ENCODE results near the gene ATF6. TPM values are rescaled to one million over a fixed set of nuclear protein-coding genes. Genes with fewer than 3 reads are reported as not detected.

Gene ATF6
- total RNA-seq, 1 experiment from 2014 or later = 20.9 TPM

GRCh38 chr1:161733526-161733925 is 32.6 kb upstream of the ATF6 start (continued):
- TF ChIP-seq EZH2phosphoT487 (IDR thresholded peaks at IDR 0.05; ENCODE audit: borderline replicate concordance) = no peak

GRCh38 chr1:161735837-161736236 is 30.3 kb upstream of the ATF6 start:
- no peak for ATAC-seq
- H3K36me3 ChIP-seq (ENCODE audit: control insufficient read depth in 1 of 2, insufficient read depth in 2 of 2, low read length in 2 of 2) = no peaks in the 10 kb centered on the region
- CTCF ChIA-PET = interaction anchor here (1.0 to 3.7 kb wide), 4 partner anchors 10 to 301 kb away, joined by 3 to 16 read pairs (median 4); partner anchors contain the start of gene DUSP12
- H3K4me1 ChIP-seq (ENCODE audit: control insufficient read depth in 1 of 2, insufficient read depth in 2 of 2, low read length in 2 of 2) = peaks cover 7 to 50% of the 10 kb centered on the region in 2 experiments; a peak in 3 of 4 replicates
- no peaks in the 10 kb centered on the region for H3K9me2 ChIP-seq (ENCODE audit: insufficient read depth)
- no peaks in the 10 kb centered on the region for H3K9me3 ChIP-seq (ENCODE audit: control insufficient read depth in 1 of 2, insufficient read depth in 1 of 2, low read depth in 1 of 2, low read length in 2 of 2)
- no peaks in the 10 kb centered on the region for H3K27me3 ChIP-seq (ENCODE audit: insufficient read depth, low read length)
- no peak overlapping the region for H3K27ac ChIP-seq (ENCODE audit: low read depth, low read length)
- POLR2A ChIA-PET = interaction anchor here (1.7 kb wide), 1 partner anchor 9 kb away, joined by 7 read pairs; no protein-coding TSS in a partner anchor
- no peak for DNase-seq (ENCODE audit: low read depth, low spot score)
- no peaks in the 10 kb centered on the region for H4K20me1 ChIP-seq (ENCODE audit: insufficient read depth)
- intact Hi-C loops (cut with micrococcal nuclease) = loop anchor here (5.0 kb wide), 3 partner anchors 89 to 194 kb away; no protein-coding TSS in a partner anchor
- TF ChIP-seq EGR1 (IDR thresholded peaks at IDR 0.05; ENCODE audit: low read depth) = no peak
- TF ChIP-seq POLR2AphosphoS5 (IDR thresholded peaks at IDR 0.05; ENCODE audit: low read depth, low read length) = no peak
- TF ChIP-seq MAX (IDR thresholded peaks at IDR 0.05) = no peak
- no peak for TF ChIP-seq CEBPB (IDR thresholded peaks at IDR 0.05; ENCODE audit: low read depth)
- no peak for TF ChIP-seq YY1 (IDR thresholded peaks at IDR 0.05; ENCODE audit: extremely low read depth, insufficient replicate concordance, low read depth, low read length)
- TF ChIP-seq SRF (IDR thresholded peaks at IDR 0.05; ENCODE audit: low read depth) = no peak
- TF ChIP-seq REST (IDR thresholded peaks at IDR 0.05; ENCODE audit: low read depth) = no peak
- no peak for TF ChIP-seq ZNF274 (IDR thresholded peaks at IDR 0.05; ENCODE audit: low read depth, low read length)
- H3K9ac ChIP-seq (ENCODE audit: low read length) = no peak overlapping the region
- H2AFZ ChIP-seq (ENCODE audit: low read depth, low read length, poor library complexity, severe bottlenecking) = no peak overlapping the region
- no TSS peak for BruUV-seq (replicated peaks)
- H3K4me2 ChIP-seq (ENCODE audit: low read length) = peak overlapping the region; percentile 53
- H3K4me3 ChIP-seq (replicated peaks in 1 of 2; ENCODE audit: low read depth in 1 of 2, low read length in 2 of 2) = no peak overlapping the region
- H3K79me2 ChIP-seq (ENCODE audit: insufficient read depth, low read length) = no peaks in the 10 kb centered on the region
- RAD21 ChIA-PET (ENCODE audit: low non-redundant PET in 1 of 2, low total read pairs in 2 of 2, uncharacterized antibody in 2 of 2, unreplicated experiment in 2 of 2) = no interaction called here

Measured in HCT116 (cell line).